Activated CD8-positive, alpha-beta memory T cell treated with anti-CD3 and anti-CD28 coated beads, Interleukin-2, amount 50 U/mL, for 48 hours (primary cell): ENCODE results near the gene SPATA13.
"Not testable (repeated sequence)": the region's sequence is repeated elsewhere in the genome, so short reads cannot be mapped to it uniquely, and the experiment has no call there.

Experiments used
- DNase-seq: peaks from one replicate; pipeline ENCODE4 v3.0.0-alpha.2; 2020

The SPATA13 gene

DNA sequence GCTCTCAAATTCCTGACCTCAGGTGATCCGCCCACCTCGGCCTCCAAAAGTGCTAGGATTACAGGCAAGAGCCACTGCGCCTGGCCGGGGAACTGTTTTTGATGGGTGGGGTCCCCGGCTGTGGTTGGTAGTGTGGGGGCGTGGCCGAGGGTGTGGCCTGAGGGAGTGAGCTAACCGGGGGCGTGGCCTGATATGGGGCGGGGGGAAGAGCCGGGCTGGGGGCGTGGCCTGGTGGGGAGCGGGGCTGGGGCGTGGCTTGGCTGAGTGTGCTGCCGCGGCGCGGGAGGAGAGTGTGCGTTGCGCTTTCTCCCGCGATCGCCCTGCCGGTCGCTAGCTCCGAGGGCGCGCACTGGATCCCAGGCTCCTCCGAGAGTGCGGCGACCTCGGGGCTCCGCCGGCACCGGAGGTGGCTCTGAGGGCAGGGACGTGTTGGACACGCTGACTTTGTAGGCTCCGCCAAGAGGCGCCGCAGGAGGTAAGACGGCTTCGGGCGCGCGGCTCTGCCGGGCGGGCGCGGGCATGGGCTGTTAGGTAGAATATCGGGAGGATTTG is at the start of gene SPATA13:
Gene SPATA13, plus strand, starts transcription at position 263 of the 552 bp plus-strand sequence. CDS start 62,210 bp downstream, outside the sequence.
- peak; percentile 98 for DNase-seq

GRCh38 chr13:24112791-24113190 is 47.7 kb upstream of the SPATA13 start:
- DNase-seq: no peak

GRCh38 chr13:24115671-24116070 is 44.8 kb upstream of the SPATA13 start:
- DNase-seq: no peak

- DNase-seq: no peak
Observed at GRCh38 chr13:24116131-24116530, 44.4 kb upstream of the SPATA13 start.

- DNase-seq: no peak
Observed at GRCh38 chr13:24118576-24118975, 41.9 kb upstream of the SPATA13 start.

DNA sequence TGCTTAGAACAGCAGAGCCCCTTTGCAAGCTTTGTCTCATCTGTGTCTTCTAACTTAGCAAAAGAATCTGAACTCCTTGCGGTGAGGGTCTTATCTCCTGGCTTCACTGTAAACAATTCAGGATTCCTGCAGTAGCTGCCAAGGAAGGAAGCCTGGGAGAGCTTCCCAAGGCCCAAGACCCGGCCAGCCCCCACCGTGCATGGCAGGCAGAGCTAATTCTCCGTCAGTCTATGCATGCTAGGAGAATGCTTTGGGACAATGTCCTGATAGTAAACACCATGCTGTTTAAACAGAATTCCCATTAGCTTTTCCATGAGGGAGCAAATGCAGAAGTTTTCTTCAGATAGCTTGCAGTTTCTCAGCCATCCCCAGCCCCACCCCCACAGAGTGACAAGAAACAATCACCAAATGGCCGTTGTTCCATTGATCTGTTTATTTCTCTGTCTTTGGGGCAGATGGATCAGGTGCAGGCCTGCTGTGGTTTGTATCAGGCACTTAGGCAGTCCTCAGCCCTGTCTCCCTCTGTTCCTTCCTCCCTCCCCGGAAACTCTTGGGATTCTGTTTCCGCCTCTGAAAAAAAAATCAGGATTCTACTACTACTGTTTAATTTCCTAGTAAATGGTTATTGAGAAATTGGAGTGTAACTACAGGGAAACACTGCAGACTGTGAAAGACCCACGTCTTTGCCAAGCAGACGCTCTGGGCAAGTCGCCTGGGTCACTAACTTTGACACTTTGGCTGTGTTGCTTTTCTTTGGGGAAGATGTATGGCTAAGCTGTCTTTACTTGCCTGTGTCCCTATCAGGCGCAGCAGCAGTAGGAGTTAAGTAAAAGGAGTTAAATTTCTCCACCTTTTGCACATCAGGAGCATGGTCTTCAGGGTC is 40.7 kb upstream of the SPATA13 start:
- DNase-seq: no peak

DNA sequence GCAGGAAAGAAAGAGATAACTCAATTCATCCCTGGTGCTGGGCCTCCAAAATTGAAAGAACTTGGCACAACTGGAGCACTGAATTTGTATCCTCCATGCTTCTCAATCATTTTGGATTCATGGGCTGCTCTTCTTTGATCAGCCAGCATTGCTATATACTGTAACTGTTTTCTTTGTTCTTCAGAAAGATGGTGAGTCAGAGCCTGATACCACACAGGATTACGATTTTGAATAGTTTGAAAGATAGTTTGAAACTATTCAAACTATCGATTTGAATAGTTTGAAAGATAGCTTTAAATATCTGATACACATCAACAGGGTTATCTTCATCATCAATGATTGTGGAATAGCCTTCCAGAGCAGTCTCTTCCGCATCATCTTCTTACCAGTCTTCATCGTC is 38.5 kb upstream of the SPATA13 start:
- not testable (repeated sequence) for DNase-seq

- DNase-seq: no peak
Observed at GRCh38 chr13:24122569-24122968, 38.0 kb upstream of the SPATA13 start.

DNA sequence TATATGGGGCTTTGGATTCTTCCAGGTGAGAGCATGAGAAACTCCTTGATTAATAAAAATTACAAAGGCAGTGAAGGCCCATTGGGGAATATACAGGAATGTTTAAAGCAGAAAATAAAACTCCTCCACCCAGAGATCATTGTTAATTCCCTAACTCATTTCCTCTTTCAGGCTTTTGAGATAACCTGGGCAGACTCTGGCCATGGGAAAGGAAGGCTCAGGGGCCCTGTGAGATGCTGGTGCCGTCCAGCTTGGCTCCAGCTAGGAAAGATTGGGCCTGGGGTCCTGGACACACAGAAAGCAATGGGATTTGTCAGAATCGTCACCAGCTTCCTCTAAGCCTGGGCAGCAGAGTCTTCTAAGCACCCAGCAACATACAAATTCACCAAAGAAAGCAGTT is 36.8 kb upstream of the SPATA13 start:
- DNase-seq: no peak

GRCh38 chr13:24124789-24125476 is 35.6 kb upstream of the SPATA13 start:
- DNase-seq: no peak

DNA sequence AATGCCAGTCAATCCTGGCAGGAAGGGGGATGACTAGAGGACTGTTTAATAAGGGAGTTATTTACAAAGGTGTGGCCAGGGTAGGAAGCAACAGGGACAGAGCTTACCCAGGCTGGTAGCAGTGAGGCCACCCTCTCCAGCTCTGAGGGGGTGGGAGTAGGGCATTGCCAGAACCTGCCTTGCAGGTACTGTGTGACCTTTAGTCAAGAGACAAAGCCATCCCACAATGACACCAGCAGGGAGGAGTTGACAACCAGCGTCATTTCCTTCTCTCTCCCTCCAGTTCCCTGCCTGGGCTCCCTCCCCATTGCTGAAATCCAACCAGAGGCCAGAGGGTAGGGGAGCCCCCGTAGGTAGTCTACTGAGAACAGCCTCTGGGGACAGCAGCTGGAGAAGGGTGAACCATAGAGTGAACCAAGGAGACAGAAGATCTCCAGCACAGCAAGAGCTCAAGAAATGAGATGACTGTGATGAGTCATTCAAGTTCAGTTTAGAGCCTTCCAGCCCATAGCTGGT is 33.3 kb upstream of the SPATA13 start:
- DNase-seq: peak; percentile 62

GRCh38 chr13:24128112-24128511 is 32.4 kb upstream of the SPATA13 start:
- DNase-seq: no peak

DNA sequence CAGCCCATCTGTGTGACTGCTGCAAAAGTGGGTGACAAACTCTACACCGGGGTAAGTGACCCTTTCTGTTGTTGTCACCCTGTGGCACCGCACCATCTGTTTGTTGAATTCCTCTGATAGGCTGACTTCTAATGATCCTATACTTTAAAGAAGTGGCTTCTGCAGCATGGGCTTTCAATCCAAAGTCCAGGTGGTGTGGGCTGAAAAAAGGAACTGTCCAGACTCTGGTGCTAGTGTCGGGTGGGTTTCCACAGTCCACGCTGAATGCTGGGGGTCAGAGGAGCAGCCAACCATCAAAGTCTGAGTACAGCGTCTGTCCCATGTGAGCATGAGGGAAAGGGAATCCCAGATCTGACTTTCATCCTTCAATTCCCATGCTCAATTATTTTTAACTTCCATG is 31.6 kb upstream of the SPATA13 start:
- no peak for DNase-seq

- DNase-seq: no peak
Observed at GRCh38 chr13:24129914-24130774, 30.4 kb upstream of the SPATA13 start.

DNA sequence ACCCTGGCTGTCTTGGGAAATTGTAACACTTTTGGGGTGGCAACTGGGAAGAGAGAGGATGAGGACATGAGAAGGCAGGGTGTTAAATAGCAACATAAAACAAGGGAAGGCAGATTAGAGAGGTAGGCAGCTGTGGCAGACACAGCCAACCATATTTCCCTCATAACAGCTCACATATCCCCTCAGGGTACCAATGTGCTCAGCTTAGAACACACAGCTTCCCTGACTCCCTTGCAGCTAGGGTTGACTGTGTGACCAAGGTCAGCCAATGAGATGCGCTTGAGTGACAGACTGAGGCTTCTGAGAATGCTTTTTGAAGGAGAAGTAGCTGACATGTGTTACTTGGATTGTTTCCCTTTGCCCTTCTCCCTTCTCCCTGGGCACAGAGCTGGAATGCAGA is 28.8 kb upstream of the SPATA13 start:
- DNase-seq: no peak

DNA sequence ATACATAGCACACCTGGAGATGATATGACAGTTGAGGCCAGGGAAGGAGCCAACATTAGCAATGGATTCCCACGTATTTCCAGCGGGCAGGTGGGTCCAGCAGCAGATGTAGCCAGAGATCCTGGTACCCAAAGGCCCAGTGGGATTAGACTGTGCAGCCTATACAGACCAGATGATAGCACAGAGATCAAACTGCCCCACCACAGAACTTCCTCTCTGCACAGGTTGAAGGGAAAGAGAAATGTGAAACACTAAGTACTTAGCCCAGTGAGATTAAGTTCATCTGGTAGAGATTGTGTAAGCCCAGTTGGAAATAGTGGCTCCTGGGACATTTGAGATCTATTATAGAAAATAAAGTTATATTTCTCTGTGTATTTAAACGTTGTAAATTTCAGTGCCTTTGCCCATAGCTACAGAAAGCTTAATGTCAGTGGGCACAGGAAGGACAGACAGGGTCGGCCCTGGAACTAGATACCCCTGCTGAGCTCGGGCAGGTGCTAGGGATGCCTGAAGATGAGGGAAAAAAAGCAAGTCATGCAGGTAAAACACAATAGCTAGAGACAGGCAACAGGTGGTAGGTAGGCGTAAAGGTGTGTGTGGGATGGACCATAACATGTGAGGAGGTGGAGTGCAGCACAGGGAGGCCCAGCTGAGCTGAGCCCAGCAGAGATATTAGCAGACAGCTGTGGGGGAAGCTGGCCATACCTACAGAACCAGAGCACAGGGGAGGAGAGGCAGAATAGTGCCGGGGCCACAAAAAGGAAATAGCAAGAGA is 27.3 kb upstream of the SPATA13 start:
- DNase-seq: no peak

DNA sequence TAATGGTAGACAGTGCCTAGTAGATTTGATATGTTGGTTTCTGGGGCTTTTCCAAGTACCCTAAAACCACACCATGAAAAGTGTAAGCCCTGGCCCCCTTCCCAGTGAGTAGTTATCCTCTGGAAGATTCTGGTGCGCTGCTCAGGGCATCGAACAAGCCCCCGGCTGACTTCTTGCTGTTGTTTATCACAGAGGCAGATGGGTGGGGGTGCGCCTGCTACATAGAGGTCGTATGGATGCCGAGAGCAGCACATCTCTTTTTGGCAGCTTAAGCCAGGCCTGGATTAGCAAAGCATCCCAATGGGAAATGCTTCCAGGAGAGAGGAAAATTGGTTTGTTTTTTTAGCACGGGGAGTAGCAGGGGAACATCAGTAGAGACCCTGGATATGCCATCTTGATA is 26.3 kb upstream of the SPATA13 start:
- DNase-seq: no peak

GRCh38 chr13:24134757-24135156 is 25.8 kb upstream of the SPATA13 start:
- no peak for DNase-seq

DNA sequence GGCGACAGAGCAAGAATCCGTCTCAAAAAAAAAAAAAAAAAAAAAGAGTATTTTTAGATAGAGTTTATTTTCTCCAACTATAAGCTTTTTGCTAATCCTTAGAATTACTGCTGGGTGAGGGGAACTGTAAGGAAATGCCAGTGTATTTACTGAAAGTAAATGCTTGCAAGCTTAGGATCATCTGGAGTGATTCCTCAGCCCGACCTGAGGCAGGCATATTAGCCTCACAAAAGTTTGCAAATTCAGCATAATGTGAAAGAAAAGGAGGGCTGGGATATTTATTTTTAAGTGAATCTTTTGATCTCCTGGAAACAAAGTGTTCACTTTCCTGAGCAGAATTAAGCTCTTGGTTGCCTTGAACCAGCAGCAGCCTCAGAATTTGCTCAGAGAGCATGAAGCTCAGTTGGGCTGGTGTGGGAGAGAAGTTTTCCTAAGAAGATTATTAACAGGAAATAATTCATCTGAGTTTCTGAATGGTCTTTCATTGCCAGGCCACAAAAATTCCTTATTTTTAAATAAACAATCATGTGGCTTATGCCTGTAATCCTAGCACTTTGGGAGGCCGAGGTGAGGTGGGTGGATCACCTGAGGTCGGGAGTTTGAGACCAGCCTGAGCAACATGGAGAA is 24.7 kb upstream of the SPATA13 start:
- DNase-seq: no peak

DNA sequence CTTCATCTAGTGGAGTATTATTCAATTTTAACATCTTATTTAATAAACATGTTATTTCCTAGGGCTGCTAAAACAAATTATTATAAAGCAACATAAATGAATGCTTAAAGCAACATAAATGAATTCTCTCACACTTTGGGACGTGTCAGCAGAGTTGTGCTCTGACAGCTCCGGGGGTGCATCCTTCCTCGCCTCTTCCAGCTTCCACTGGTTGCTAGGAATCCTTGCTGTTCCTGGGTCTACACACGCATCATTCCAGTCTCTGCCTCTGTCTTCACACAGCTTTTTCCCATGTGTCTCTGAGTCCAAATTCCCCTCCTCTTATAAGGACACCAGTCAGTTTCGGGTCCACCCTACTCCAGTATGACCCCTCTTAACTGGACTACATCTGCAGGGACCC is 21.6 kb upstream of the SPATA13 start:
- no peak for DNase-seq

GRCh38 chr13:24141333-24141910 is 19.1 kb upstream of the SPATA13 start:
- no peak for DNase-seq
